SK-N-SH (cell line): ENCODE results near the gene CNIH3. TPM values are rescaled to one million over a fixed set of nuclear protein-coding genes. Genes with fewer than 3 reads are reported as not detected.

Experiments
- CTCF ChIA-PET: fragments of 300-600, 350-600 bp; formaldehyde crosslinking; extraction: SDS; loops from one replicate; lab custom pipeline; 2021; lab: Yijun Ruan, JAX
- POLR2A ChIA-PET: fragments of 350-600 bp; sonication (Branson Sonifier 250); formaldehyde crosslinking; extraction: SDS; loops from one replicate; lab custom pipeline; 2020; ENCODE audit warnings: antibody characterized with exemption, inconsistent platforms; lab: Yijun Ruan, JAX
- DNase-seq: peaks from one replicate; pipeline ENCODE4 v3.0.0; 2012
- H2AFZ ChIP-seq: fragments of 200-600 bp; sonication (generic); 2 replicates; pipeline ENCODE4 v1.8.1; 2016; ENCODE audit warnings: antibody characterized with exemption, mild to moderate bottlenecking, low read depth
- H3F3A ChIP-seq: fragments of 200-600 bp; sonication (generic); replicated peaks from 2 replicates; pipeline ENCODE3; 2016; ENCODE audit warnings: antibody characterized with exemption, mild to moderate bottlenecking; ENCODE audit not compliant: insufficient read depth
- H3K27ac ChIP-seq, 2 experiments: fragments of 200-500 bp in 1 of 2; fragments of 200-600 bp in 1 of 2; sonication (Bioruptor generic) in 1 of 2; sonication (generic), shearing (Covaris generic) in 1 of 2; 2 replicates each; pipeline versions ENCODE4 v1.5.1 to v1.6.1; 2014 to 2016; ENCODE audit warnings: low read depth in 2 of 2, inconsistent platforms in 1 of 2, low read length in 1 of 2, mild to moderate bottlenecking in 1 of 2, mixed read lengths in 1 of 2
- H3K27me3 ChIP-seq: fragments of 200-600 bp; sonication (generic), shearing (Covaris generic); 2 replicates; pipeline ENCODE4 v1.6.1; 2016; ENCODE audit warnings: mixed run types; ENCODE audit not compliant: insufficient read depth
- H3K36me3 ChIP-seq, 2 experiments: fragments of 200-500 bp in 1 of 2; fragments of 200-600 bp in 1 of 2; sonication (Bioruptor generic) in 1 of 2; sonication (generic) in 1 of 2; replicated peaks in 1 of 2; 2 replicates each; pipeline versions ENCODE3 to v1.5.1; 2014 to 2016; ENCODE audit warnings: low read length in 1 of 2, mild to moderate bottlenecking in 1 of 2; ENCODE audit not compliant: insufficient read depth in 2 of 2, control insufficient read depth in 1 of 2
- H3K4me1 ChIP-seq, 2 experiments: fragments of 200-500 bp in 1 of 2; fragments of 200-600 bp in 1 of 2; sonication (Bioruptor generic) in 1 of 2; sonication (generic), shearing (Covaris generic) in 1 of 2; 2 replicates each; pipeline versions ENCODE4 v1.5.1 to v1.6.1; 2014 to 2016; ENCODE audit warnings: low read depth in 1 of 2, low read length in 1 of 2, mixed run types in 1 of 2; ENCODE audit not compliant: insufficient read depth in 2 of 2, control insufficient read depth in 1 of 2
- H3K4me2 ChIP-seq: fragments of 200-600 bp; sonication (generic), shearing (Covaris generic); 2 replicates; pipeline ENCODE4 v1.6.1; 2017; ENCODE audit warnings: mixed run types
- H3K4me3 ChIP-seq, 2 experiments: fragments of 200-500 bp in 1 of 2; fragments of 200-600 bp in 1 of 2; sonication (Bioruptor generic) in 1 of 2; sonication (generic), shearing (Covaris generic) in 1 of 2; 2 replicates each; pipeline versions ENCODE4 v1.5.1 to v1.8.1; 2014 to 2016; ENCODE audit warnings: low read depth in 2 of 2, inconsistent platforms in 1 of 2, low read length in 1 of 2, mild to moderate bottlenecking in 1 of 2, mixed read lengths in 1 of 2, moderate library complexity in 1 of 2
- H3K79me2 ChIP-seq: fragments of 200-600 bp; sonication (generic); 2 replicates; pipeline ENCODE4 v1.8.1; 2017; ENCODE audit warnings: mild to moderate bottlenecking; ENCODE audit not compliant: insufficient read depth
- H3K9ac ChIP-seq: fragments of 200-600 bp; sonication (generic); 2 replicates; pipeline ENCODE4 v1.6.1; 2017; ENCODE audit warnings: mixed run types
- H3K9me2 ChIP-seq: fragments of 200-600 bp; sonication (generic); 2 replicates; pipeline ENCODE4 v1.6.1; 2017; ENCODE audit warnings: mixed run types
- H3K9me3 ChIP-seq: fragments of 200-600 bp; sonication (generic); 2 replicates; pipeline ENCODE4 v1.6.1; 2017; ENCODE audit warnings: mixed run types, mild to moderate bottlenecking, moderate library complexity
- H4K20me1 ChIP-seq: fragments of 200-600 bp; sonication (generic); 2 replicates; pipeline ENCODE4 v1.6.1; 2017; ENCODE audit warnings: mild to moderate bottlenecking, mixed run types; ENCODE audit not compliant: insufficient read depth
- CHD2 ChIP-seq: fragments of 150-350 bp; IDR thresholded peaks from 2 replicates; pipeline ENCODE4 v1.6.1; 2018; ENCODE audit warnings: low read length; ENCODE audit not compliant: partially characterized antibody
- EZH2phosphoT487 ChIP-seq: fragments of 200-600 bp; sonication (generic); IDR thresholded peaks from 2 replicates; pipeline ENCODE4 v1.6.1; 2017; ENCODE audit warnings: low read depth, mixed run types, mild to moderate bottlenecking, antibody characterized with exemption, moderate library complexity, borderline replicate concordance
- FOXM1 ChIP-seq: IDR thresholded peaks from 2 replicates; pipeline ENCODE4 v1.4.0; 2012; ENCODE audit warnings: low read depth, mild to moderate bottlenecking
- GABPA ChIP-seq: IDR thresholded peaks from 2 replicates; pipeline ENCODE4 v1.4.0; 2012; ENCODE audit warnings: low read depth, mild to moderate bottlenecking
- MXI1 ChIP-seq: IDR thresholded peaks from 2 replicates; pipeline ENCODE4 v1.6.1; 2012; ENCODE audit warnings: mild to moderate bottlenecking, low read depth, low read length, improper control_type of control experiment
- POLR2AphosphoS5 ChIP-seq: IDR thresholded peaks from 2 replicates; pipeline ENCODE4 v1.6.1; 2012; ENCODE audit warnings: low read depth, low read length
- SIN3A ChIP-seq: IDR thresholded peaks from 2 replicates; pipeline ENCODE4 v1.6.1; 2012; ENCODE audit warnings: low read depth, mild to moderate bottlenecking, low read length, moderate library complexity, borderline replicate concordance
- SMC3 ChIP-seq: IDR thresholded peaks from 2 replicates; pipeline ENCODE4 v1.6.1; 2012; ENCODE audit warnings: low read depth, low read length, improper control_type of control experiment
- TAF1 ChIP-seq: IDR thresholded peaks from 2 replicates; pipeline ENCODE4 v1.6.1; 2012; ENCODE audit warnings: low read depth, mild to moderate bottlenecking, low read length, moderate library complexity, borderline replicate concordance
- TCF12 ChIP-seq: IDR thresholded peaks from 2 replicates; pipeline ENCODE4 v1.4.0; 2012
- TEAD4 ChIP-seq: IDR thresholded peaks from 2 replicates; pipeline ENCODE4 v1.4.0; 2012; ENCODE audit warnings: mild to moderate bottlenecking, borderline replicate concordance; ENCODE audit not compliant: insufficient read depth
- YY1 ChIP-seq: IDR thresholded peaks from 2 replicates; pipeline ENCODE4 v1.4.0; 2012; ENCODE audit warnings: low read depth, mild to moderate bottlenecking
- WGBS: methylation state at CpG from one replicate; pipeline ENCODE4 v1.1.6; 2017; ENCODE audit warnings: low lambda C conversion rate; 5-methylcytosine and 5-hydroxymethylcytosine counted together
- polyA plus RNA-seq, 3 experiments: library from polyadenylated mRNA; depleted of rRNA; stranded (reverse); fragments of >200 nt; gene quantifications; 2 replicates each; pipeline ENCODE4 v1.2.3, GENCODE V29; 2012
- TF ChIP-seq, protein P1 (sequence below): IDR thresholded peaks from 2 replicates; pipeline ENCODE4 v1.4.0; 2012; ENCODE audit warnings: low read depth, borderline replicate concordance
- TF ChIP-seq, protein P2 (sequence below): fragments of 200-600 bp; sonication (generic); IDR thresholded peaks from 2 replicates; pipeline ENCODE4 v1.6.1; 2017; ENCODE audit warnings: antibody characterized with exemption, mild to moderate bottlenecking, moderate library complexity
- TF ChIP-seq, protein P3 (sequence below): IDR thresholded peaks from 2 replicates; pipeline ENCODE4; 2012

The CNIH3 gene
- polyA plus RNA-seq, 1 of the 3 experiments (the other 2 are of a cell fraction), result 18.8 TPM

DNA sequence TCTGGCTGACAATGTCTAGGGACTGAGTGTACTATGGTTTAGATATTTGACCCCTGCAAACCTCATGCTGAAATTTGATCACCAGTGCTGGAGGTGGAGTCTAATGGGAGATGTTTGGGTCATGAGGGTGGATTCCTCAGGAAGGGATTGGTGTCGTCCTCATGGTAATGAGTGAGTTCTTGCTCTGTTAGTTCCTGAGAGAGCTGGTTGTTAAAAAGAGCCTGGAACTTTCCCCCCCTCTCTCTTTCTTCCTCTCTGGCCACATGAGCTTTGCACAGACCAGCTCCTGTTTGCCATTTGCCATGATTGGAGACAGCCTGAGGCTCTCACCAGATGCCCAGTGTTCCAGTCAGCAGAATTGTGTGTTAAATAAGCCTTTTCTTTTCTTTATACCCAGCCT lies 36.6 kb upstream of the CNIH3 start:
- H3K9me2 ChIP-seq, result no peaks in the 10 kb centered on the region
- ChIA-PET CTCF (no interaction called here), POLR2A (no interaction called here)
- no peaks in the 10 kb centered on the region for H3K27me3 ChIP-seq
- no peak overlapping the region for H3K4me3 ChIP-seq
- WGBS, result 11% methylated on average over 1 of the region's 1 CpG
- no peak overlapping the region for H3K4me2 ChIP-seq
- H3K79me2 ChIP-seq, result no peaks in the 10 kb centered on the region
- DNase-seq, result no peak
- peaks cover 0 to 7% of the 10 kb centered on the region in 2 experiments for H3K36me3 ChIP-seq
- H3F3A ChIP-seq, result no peaks in the 10 kb centered on the region
- H3K9ac ChIP-seq, result no peak overlapping the region
- H3K27ac ChIP-seq, result no peak overlapping the region
- TF ChIP-seq, protein P1, sequence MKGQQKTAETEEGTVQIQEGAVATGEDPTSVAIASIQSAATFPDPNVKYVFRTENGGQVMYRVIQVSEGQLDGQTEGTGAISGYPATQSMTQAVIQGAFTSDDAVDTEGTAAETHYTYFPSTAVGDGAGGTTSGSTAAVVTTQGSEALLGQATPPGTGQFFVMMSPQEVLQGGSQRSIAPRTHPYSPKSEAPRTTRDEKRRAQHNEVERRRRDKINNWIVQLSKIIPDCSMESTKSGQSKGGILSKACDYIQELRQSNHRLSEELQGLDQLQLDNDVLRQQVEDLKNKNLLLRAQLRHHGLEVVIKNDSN, result 0 out of 2 replicates have a peak, but pooled peaks have one; percentile 17
- TF ChIP-seq POLR2AphosphoS5 (no peak), SMC3 (no peak)
- H4K20me1 ChIP-seq, result no peaks in the 10 kb centered on the region
- H3K9me3 ChIP-seq, result no peaks in the 10 kb centered on the region
- no peaks in the 10 kb centered on the region for H3K4me1 ChIP-seq
- no peak overlapping the region for H2AFZ ChIP-seq

DNA sequence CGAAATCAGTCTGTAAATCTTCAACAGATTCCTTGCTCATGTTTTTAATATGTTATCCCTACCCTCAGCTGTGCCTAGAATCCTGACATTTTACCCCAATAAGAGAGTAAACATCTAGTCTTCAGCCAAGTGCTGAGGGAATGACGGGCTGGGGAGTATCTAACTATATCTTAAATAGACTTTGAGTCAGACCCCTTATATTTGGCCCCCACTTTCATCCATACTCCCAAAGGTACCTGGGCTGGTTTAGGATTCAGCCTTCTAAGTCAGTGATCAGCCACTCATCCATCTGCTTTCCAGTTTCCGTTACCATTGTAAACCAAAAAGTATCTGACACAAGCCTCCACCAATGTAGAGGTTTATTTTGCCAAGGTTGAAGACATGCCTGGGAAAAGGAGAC lies 36.1 kb upstream of the CNIH3 start:
- POLR2A ChIA-PET, result no interaction called here
- Histone ChIP-seq H3K79me2 (no peaks in the 10 kb centered on the region), H2AFZ (no peak overlapping the region), H4K20me1 (no peaks in the 10 kb centered on the region), H3K9me3 (no peaks in the 10 kb centered on the region), H3K27ac (no peak overlapping the region), H3F3A (no peaks in the 10 kb centered on the region), H3K4me2 (no peak overlapping the region), H3K4me3 (no peak overlapping the region)
- DNase-seq, result no peak
- CTCF ChIA-PET, result no interaction called here
- WGBS, result 68% methylated on average over 3 of the region's 3 CpGs
- TF ChIP-seq, protein P2, sequence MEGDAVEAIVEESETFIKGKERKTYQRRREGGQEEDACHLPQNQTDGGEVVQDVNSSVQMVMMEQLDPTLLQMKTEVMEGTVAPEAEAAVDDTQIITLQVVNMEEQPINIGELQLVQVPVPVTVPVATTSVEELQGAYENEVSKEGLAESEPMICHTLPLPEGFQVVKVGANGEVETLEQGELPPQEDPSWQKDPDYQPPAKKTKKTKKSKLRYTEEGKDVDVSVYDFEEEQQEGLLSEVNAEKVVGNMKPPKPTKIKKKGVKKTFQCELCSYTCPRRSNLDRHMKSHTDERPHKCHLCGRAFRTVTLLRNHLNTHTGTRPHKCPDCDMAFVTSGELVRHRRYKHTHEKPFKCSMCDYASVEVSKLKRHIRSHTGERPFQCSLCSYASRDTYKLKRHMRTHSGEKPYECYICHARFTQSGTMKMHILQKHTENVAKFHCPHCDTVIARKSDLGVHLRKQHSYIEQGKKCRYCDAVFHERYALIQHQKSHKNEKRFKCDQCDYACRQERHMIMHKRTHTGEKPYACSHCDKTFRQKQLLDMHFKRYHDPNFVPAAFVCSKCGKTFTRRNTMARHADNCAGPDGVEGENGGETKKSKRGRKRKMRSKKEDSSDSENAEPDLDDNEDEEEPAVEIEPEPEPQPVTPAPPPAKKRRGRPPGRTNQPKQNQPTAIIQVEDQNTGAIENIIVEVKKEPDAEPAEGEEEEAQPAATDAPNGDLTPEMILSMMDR, result no peak
- TF ChIP-seq YY1 (no peak), TCF12 (no peak), GABPA (no peak), FOXM1 (no peak), EZH2phosphoT487 (no peak), TAF1 (no peak), SIN3A (no peak), TEAD4 (no peak), CHD2 (no peak), MXI1 (no peak)
- TF ChIP-seq, protein P3, sequence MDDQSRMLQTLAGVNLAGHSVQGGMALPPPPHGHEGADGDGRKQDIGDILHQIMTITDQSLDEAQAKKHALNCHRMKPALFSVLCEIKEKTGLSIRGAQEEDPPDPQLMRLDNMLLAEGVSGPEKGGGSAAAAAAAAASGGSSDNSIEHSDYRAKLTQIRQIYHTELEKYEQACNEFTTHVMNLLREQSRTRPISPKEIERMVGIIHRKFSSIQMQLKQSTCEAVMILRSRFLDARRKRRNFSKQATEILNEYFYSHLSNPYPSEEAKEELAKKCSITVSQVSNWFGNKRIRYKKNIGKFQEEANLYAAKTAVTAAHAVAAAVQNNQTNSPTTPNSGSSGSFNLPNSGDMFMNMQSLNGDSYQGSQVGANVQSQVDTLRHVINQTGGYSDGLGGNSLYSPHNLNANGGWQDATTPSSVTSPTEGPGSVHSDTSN, result no peak
- TF ChIP-seq, protein P1, result no peak
- TF ChIP-seq, all 33 proteins: peak for 0
- Histone ChIP-seq H3K4me1 (no peaks in the 10 kb centered on the region), H3K9me2 (no peaks in the 10 kb centered on the region), H3K36me3 (peaks cover 0 to 7% of the 10 kb centered on the region in 2 experiments), H3K9ac (no peak overlapping the region), H3K27me3 (no peaks in the 10 kb centered on the region)
